HepG2 (cell line): ENCODE data around the gene CAPN7. TPM values are rescaled to one million over a fixed set of nuclear protein-coding genes. Genes with fewer than 3 reads are reported as not detected.

Source experiments
- CSRNP1 ChIP-seq: sonication (generic); formaldehyde crosslinking; IDR thresholded peaks from 2 replicates; pipeline ENCODE4 v1.8.1; 2023; ENCODE audit warnings: mild to moderate bottlenecking, missing genetic modification reagents
- KLF12 ChIP-seq: sonication (generic); formaldehyde crosslinking; IDR thresholded peaks from 2 replicates; pipeline ENCODE4 v1.4.0; 2020; ENCODE audit warnings: missing genetic modification reagents, borderline replicate concordance
- MBD4 ChIP-seq: IDR thresholded peaks from 2 replicates; pipeline ENCODE4 v1.6.1; 2012; ENCODE audit warnings: low read length, inconsistent platforms, borderline replicate concordance
- REPIN1 ChIP-seq: sonication (generic); formaldehyde crosslinking; IDR thresholded peaks from 2 replicates; pipeline ENCODE4 v1.8.0; 2022; ENCODE audit warnings: missing genetic modification reagents, low read depth, mild to moderate bottlenecking, borderline replicate concordance
- THRA ChIP-seq: sonication (generic); formaldehyde crosslinking; IDR thresholded peaks from 2 replicates; pipeline ENCODE4 v1.4.0; 2020; ENCODE audit warnings: missing genetic modification reagents, borderline replicate concordance
- ZNF646 ChIP-seq: sonication (generic); formaldehyde crosslinking; IDR thresholded peaks from 2 replicates; pipeline ENCODE4 v1.9.0; 2021; ENCODE audit warnings: mild to moderate bottlenecking, missing genetic modification reagents
- ZNF770 ChIP-seq: sonication (generic); formaldehyde crosslinking; IDR thresholded peaks from 2 replicates; pipeline ENCODE4 v1.5.0; 2020; ENCODE audit warnings: mild to moderate bottlenecking, missing genetic modification reagents
- polyA plus RNA-seq, 8 experiments: library from polyadenylated mRNA; depleted of rRNA in 3 of 8; stranded (reverse) in 7 of 8; unstranded in 1 of 8; fragments of >200 nt; fragmentation: Illumina TruSeq in 4 of 8; extraction: Trizol in 4 of 8; gene quantifications; 2 replicates each; pipeline versions ENCODE4 v1.2.1 to v1.2.3, GENCODE V29; 2011 to 2016; ENCODE audit warnings: low read depth in 4 of 8, missing spikeins in 1 of 8, mixed read lengths in 1 of 8; ENCODE audit not compliant: insufficient read depth in 1 of 8
- total RNA-seq, 5 experiments: library from RNA; depleted of rRNA; stranded (reverse); fragments of >200 nt; fragmentation: Illumina TruSeq; extraction: Trizol; gene quantifications; 2 replicates each; pipeline ENCODE4 v1.2.3, GENCODE V29; 2016; ENCODE audit warnings: low read depth in 1 of 5

CAPN7 gene
- total and polyA plus RNA-seq, 2 of the 13 experiments (the other 11 are each of a cell fraction or from before 2014, with no cell fraction given): 16.7 to 36.8 TPM

- TF ChIP-seq ZNF646 (CRISPR knock-in tag) (no peak), ZNF770 (CRISPR knock-in tag) (no peak), MBD4 (no peak), CSRNP1 (CRISPR knock-in tag) (no peak), REPIN1 (CRISPR knock-in tag) (no peak), KLF12 (CRISPR knock-in tag) (no peak), THRA (CRISPR knock-in tag) (no peak)
- TF ChIP-seq, all 625 proteins: peak for 0
Observed at GRCh38 chr3:15294929-15295328, 88.9 kb downstream of the CAPN7 start (continued).
